SK-N-MC (cell line): Measurements from ENCODE around the gene IFIT5.

Source experiments
- EZH2 ChIP-seq: fragments of 200-600 bp; sonication (generic); IDR thresholded peaks from one replicate; pipeline ENCODE4 v1.6.1; 2017; ENCODE audit warnings: antibody characterized with exemption
- POLR2AphosphoS5 ChIP-seq: IDR thresholded peaks from 2 replicates; pipeline ENCODE4 v1.6.1; 2012; ENCODE audit warnings: mild to moderate bottlenecking, low read depth, low read length, borderline replicate concordance

GRCh38 chr10:89384474-89385340, 29.7 kb upstream of the IFIT5 start:
- no peak for TF ChIP-seq POLR2AphosphoS5
- no peak for TF ChIP-seq EZH2
